ENCODE results near the gene EFNA5.
A peak's percentile ranks its signal among the peaks of the same experiment; 100 is the strongest.

Gene EFNA5

DNA sequence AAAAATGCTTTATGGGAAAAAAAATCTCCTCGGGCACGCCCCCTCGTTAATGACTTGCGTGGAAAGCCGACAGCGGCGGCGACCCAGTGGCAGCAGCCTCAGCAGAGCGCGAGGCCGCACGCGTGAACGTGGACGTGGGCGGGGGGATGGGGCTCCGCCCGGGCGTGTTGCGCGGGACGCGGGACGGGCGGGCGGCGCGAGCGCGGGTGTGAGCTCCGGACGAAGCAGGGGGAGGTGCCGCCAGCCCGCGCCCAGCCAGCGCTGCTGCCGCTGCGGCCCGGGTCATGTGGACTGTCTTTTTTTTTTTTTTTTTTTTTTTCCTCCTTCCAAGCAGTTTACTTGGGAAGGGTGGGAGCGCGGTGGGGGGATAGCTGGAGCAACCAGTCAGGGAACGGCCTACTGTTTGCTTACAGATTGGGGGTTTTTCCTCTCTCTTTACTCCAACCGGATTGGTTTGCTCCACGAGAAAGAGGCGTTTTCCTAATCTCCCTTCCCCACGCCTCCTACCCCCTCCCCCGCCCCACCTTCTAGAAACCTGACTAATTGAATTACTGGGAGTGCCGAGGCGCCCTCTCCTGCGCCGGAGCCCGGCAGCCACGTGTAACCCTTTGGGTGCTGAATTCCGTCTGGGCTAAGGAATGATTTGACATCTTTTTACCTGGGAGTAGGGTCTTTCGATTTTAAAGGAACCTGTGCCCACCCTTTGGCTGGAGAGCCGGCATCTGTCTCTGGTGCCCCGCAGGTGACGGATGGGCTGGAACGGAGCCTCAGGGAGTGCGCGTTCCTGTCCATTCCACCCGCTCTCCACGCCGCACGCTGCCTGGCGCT, 1.7 kb upstream of the EFNA5 start (continued):
- no peak for TF ChIP-seq ZNF585B (tag by site-specific recombination; IDR thresholded peaks at IDR 0.05)
- no peak for TF ChIP-seq ZNF239 (tag by site-specific recombination; IDR thresholded peaks at IDR 0.05)
- no peak for TF ChIP-seq HOXA7 (CRISPR knock-in tag; IDR thresholded peaks at IDR 0.05; ENCODE audit: borderline replicate concordance)
- peak; percentile 55 for TF ChIP-seq SP3 (tag by site-specific recombination; IDR thresholded peaks at IDR 0.05)
- TF ChIP-seq ZNF521 (tag by site-specific recombination; IDR thresholded peaks at IDR 0.05), result no peak
- TF ChIP-seq FEZF1 (tag by site-specific recombination; IDR thresholded peaks at IDR 0.05), result no peak; the same call in 1 of the 2 replicates
- TF ChIP-seq ZNF76 (tag by site-specific recombination; IDR thresholded peaks at IDR 0.05; ENCODE audit: borderline replicate concordance, low read depth), result no peak
- 0 out of 2 replicates have a peak, but pooled peaks have one; percentile 7 for TF ChIP-seq ZNF558 (tag by site-specific recombination; IDR thresholded peaks at IDR 0.05)
- peak; percentile 27; the same call in 1 of the 2 replicates for TF ChIP-seq ZNF423 (tag by site-specific recombination; IDR thresholded peaks at IDR 0.05)
- TF ChIP-seq PRDM4 (tag by site-specific recombination; IDR thresholded peaks at IDR 0.05), result peak; percentile 45; the same call in 1 of the 2 replicates
- TF ChIP-seq KLF7 (tag by site-specific recombination; IDR thresholded peaks at IDR 0.05; ENCODE audit: borderline replicate concordance), result peak; percentile 45; the same call in 1 of the 2 replicates
- TF ChIP-seq ZNF248 (tag by site-specific recombination; IDR thresholded peaks at IDR 0.05), result no peak
- no peak for TF ChIP-seq ZNF292 (tag by site-specific recombination; IDR thresholded peaks at IDR 0.05; ENCODE audit: borderline replicate concordance, low read depth)
- TF ChIP-seq ZFP3 (tag by site-specific recombination; IDR thresholded peaks at IDR 0.05; ENCODE audit: low read depth), result no peak
- TF ChIP-seq ZNF596 (tag by site-specific recombination; IDR thresholded peaks at IDR 0.05), result peak; percentile 97
- peak; percentile 99 for TF ChIP-seq IKZF3 (tag by site-specific recombination; IDR thresholded peaks at IDR 0.05)
- no peak for TF ChIP-seq ZNF112 (tag by site-specific recombination; IDR thresholded peaks at IDR 0.05)
- TF ChIP-seq MYNN (tag by site-specific recombination; IDR thresholded peaks at IDR 0.05; ENCODE audit: borderline replicate concordance), result no peak
- TF ChIP-seq ZFP37 (tag by site-specific recombination; IDR thresholded peaks at IDR 0.05), result no peak
- no peak for TF ChIP-seq ZNF169 (tag by site-specific recombination; IDR thresholded peaks at IDR 0.05)
- TF ChIP-seq, protein P1, sequence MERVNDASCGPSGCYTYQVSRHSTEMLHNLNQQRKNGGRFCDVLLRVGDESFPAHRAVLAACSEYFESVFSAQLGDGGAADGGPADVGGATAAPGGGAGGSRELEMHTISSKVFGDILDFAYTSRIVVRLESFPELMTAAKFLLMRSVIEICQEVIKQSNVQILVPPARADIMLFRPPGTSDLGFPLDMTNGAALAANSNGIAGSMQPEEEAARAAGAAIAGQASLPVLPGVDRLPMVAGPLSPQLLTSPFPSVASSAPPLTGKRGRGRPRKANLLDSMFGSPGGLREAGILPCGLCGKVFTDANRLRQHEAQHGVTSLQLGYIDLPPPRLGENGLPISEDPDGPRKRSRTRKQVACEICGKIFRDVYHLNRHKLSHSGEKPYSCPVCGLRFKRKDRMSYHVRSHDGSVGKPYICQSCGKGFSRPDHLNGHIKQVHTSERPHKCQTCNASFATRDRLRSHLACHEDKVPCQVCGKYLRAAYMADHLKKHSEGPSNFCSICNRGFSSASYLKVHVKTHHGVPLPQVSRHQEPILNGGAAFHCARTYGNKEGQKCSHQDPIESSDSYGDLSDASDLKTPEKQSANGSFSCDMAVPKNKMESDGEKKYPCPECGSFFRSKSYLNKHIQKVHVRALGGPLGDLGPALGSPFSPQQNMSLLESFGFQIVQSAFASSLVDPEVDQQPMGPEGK (tag by site-specific recombination; IDR thresholded peaks at IDR 0.05), result peak; percentile 55
- no peak for TF ChIP-seq ZNF830 (tag by site-specific recombination; IDR thresholded peaks at IDR 0.05; ENCODE audit: low read depth)
- TF ChIP-seq GLI2 (tag by site-specific recombination; IDR thresholded peaks at IDR 0.05; ENCODE audit: borderline replicate concordance, low read depth), result no peak
- TF ChIP-seq ZNF24 (tag by site-specific recombination; IDR thresholded peaks at IDR 0.05), result no peak
- no peak for TF ChIP-seq ZNF140 (tag by site-specific recombination; IDR thresholded peaks at IDR 0.05)
- no peak for TF ChIP-seq HIC1 (tag by site-specific recombination; IDR thresholded peaks at IDR 0.05)
- no peak for TF ChIP-seq ZNF555 (tag by site-specific recombination; conservative IDR thresholded peaks at IDR 0.05)
- peak; percentile 94 for TF ChIP-seq KLF9 (tag by site-specific recombination; IDR thresholded peaks at IDR 0.05; ENCODE audit: low read depth)
- TF ChIP-seq ZBTB17 (tag by site-specific recombination; IDR thresholded peaks at IDR 0.05), result peak; percentile 90
- TF ChIP-seq ZNF510 (tag by site-specific recombination; IDR thresholded peaks at IDR 0.05; ENCODE audit: insufficient replicate concordance), result no peak
- no peak for TF ChIP-seq ZNF223 (tag by site-specific recombination; IDR thresholded peaks at IDR 0.05)
- TF ChIP-seq ZBTB26 (tag by site-specific recombination; optimal IDR thresholded peaks at IDR 0.05), result peak; percentile 84
- no peak for TF ChIP-seq YY2 (tag by site-specific recombination; IDR thresholded peaks at IDR 0.05)

Measured in HEK293 (cell line).